Subcutaneous adipose tissue (tissue), 4 donors: Measurements from ENCODE around the gene PTPRJ. TPM values are rescaled to one million over a fixed set of nuclear protein-coding genes. Genes with fewer than 3 reads are reported as not detected.

Source experiments
- CTCF ChIP-seq: fragments of 450-650 bp; IDR thresholded peaks from one replicate; pipeline ENCODE4 v1.5.1; 2016; ENCODE audit warnings: low read depth, mild to moderate bottlenecking, control low read depth, antibody characterized with exemption, moderate library complexity
- total RNA-seq, 4 donors: library from RNA; depleted of rRNA; stranded (reverse); fragments of >200 nt; gene quantifications; one replicate each; pipeline ENCODE4 v1.1.0, GENCODE V29; 2016

Gene PTPRJ
- total RNA-seq, 4 donors from 2014 or later, result 5.1 to 28.7 (median 9.4) TPM

DNA sequence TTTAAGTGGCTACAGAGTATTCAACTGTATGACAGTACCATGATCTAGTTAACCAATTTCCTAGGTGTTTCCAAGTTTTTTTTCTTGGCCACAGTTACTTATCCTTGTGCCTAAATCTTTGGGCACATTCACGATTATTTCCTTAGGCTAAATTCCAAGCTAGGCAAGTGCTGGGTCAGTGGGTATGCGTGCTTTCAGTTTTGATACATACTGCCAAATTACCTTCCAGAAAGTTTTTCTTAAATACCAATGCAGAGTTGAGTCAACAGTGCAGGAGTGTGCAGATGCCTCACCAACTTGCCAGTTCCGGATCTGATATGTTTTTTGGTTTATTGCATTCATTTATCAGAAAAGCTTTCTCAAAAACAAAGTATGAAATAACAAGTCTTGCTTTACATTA, 168.4 kb downstream of the PTPRJ start:
- TF ChIP-seq CTCF, result no peak

DNA sequence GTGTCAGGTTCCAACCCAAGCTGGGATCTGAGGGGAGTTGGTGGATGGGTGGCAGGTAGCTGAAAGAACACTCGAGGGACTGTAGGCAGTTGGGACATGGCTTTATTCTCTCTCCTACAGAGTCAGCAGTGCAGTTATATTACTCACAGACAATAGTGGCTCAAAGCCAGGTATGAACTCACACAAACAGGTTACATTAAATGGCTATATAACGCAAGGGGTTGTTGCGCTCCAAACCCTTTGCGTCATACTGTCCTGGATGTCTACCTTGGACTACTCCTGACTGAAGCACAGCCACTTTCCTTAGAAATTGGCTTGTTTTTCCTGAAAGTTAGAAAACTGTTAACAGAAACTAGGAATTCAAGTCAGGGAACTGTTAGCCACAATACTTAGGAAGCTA, 169.9 kb downstream of the PTPRJ start:
- TF ChIP-seq CTCF, result no peak

DNA sequence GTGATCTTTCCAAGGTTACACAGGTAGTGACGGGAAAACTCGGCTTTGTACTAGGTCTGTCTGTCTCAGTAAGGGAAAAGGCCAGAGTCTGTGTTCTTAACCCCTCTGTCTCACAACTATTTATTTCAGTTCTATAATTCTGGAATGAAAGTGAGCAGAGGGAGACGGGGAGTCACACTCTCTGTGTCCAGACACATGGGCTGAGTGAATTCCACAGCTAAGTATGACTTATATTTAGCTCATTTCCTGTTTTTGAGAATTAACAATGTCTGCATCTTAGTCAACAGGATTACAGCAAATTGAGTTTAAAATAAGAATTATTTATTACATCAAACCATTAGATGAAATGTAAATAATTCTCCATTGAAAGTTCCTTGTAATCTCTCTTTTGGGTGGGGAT, 173.8 kb downstream of the PTPRJ start:
- no peak for TF ChIP-seq CTCF

GRCh38 chr11:48161951-48162884, 181.9 kb downstream of the PTPRJ start:
- no peak for TF ChIP-seq CTCF

GRCh38 chr11:48162885-48163268, 182.5 kb downstream of the PTPRJ start:
- TF ChIP-seq CTCF, result no peak

GRCh38 chr11:48163360-48164100, 183.2 kb downstream of the PTPRJ start:
- no peak for TF ChIP-seq CTCF

GRCh38 chr11:48164836-48165235, 184.5 kb downstream of the PTPRJ start:
- no peak for TF ChIP-seq CTCF
